A673 (cell line): ENCODE measurements around the gene SLC19A1. TPM values are rescaled to one million over a fixed set of nuclear protein-coding genes. Genes with fewer than 3 reads are reported as not detected.

Source experiments
- BruUV-seq: library from RNA; stranded (reverse); fragments of 400-500 nt; replicated peaks from 2 replicates; lab custom pipeline; 2021; lab: Mats Ljungman, UMichigan
- CTCF ChIA-PET: fragments of 300-600 bp; sonication (Branson Sonifier 250); formaldehyde crosslinking; loops from one replicate; lab custom pipeline; 2022; ENCODE audit warnings: antibody characterized with exemption; lab: Charles Lee
- POLR2A ChIA-PET: fragments of 300-600 bp; sonication (Branson Sonifier 250); formaldehyde crosslinking; loops from one replicate; lab custom pipeline; 2022; ENCODE audit warnings: antibody characterized with exemption; ENCODE audit not compliant: low non-redundant PET; lab: Charles Lee
- DNase-seq: peaks from one replicate; pipeline ENCODE4 v3.0.0-alpha.2; 2015; ENCODE audit warnings: low spot score
- H3K27ac ChIP-seq: fragments of 200-600 bp; sonication (generic); 2 replicates; pipeline ENCODE4 v1.5.1; 2016; ENCODE audit warnings: mixed run types, low read depth, mild to moderate bottlenecking, mixed read lengths, antibody characterized with exemption, low read length; ENCODE audit not compliant: poor library complexity, severe bottlenecking
- H3K27me3 ChIP-seq: fragments of 200-600 bp; sonication (generic); replicated peaks from 2 replicates; pipeline ENCODE4 v1.6.1; 2017; ENCODE audit warnings: mixed run types, low read depth, mild to moderate bottlenecking, mixed read lengths, antibody characterized with exemption, low read length; ENCODE audit not compliant: insufficient read depth, poor library complexity
- H3K36me3 ChIP-seq: fragments of 200-600 bp; sonication (generic); 2 replicates; pipeline ENCODE4 v1.6.1; 2016; ENCODE audit warnings: mixed run types, mild to moderate bottlenecking, mixed read lengths, antibody characterized with exemption, low read length; ENCODE audit not compliant: insufficient read depth, poor library complexity, severe bottlenecking
- H3K4me1 ChIP-seq: fragments of 200-600 bp; sonication (generic); 2 replicates; pipeline ENCODE4 v1.6.1; 2017; ENCODE audit warnings: mixed run types, mild to moderate bottlenecking, mixed read lengths, antibody characterized with exemption, low read length; ENCODE audit not compliant: insufficient read depth, poor library complexity, severe bottlenecking
- H3K4me3 ChIP-seq: fragments of 200-600 bp; sonication (generic); 2 replicates; pipeline ENCODE4 v1.5.1; 2016; ENCODE audit warnings: low read depth, mixed run types, mild to moderate bottlenecking, mixed read lengths, low read length; ENCODE audit not compliant: poor library complexity, severe bottlenecking
- H3K9me3 ChIP-seq: fragments of 200-600 bp; sonication (generic); 2 replicates; pipeline ENCODE4 v1.6.1; 2016; ENCODE audit warnings: mixed run types, low read depth, mild to moderate bottlenecking, mixed read lengths, antibody characterized with exemption, low read length; ENCODE audit not compliant: poor library complexity, severe bottlenecking
- CTCF ChIP-seq: fragments of 300-800, 200-600 bp; sonication (generic); conservative IDR thresholded peaks from 2 replicates; pipeline ENCODE4 v1.5.1; 2017; ENCODE audit warnings: low read depth, mild to moderate bottlenecking, antibody characterized with exemption, low read length, moderate library complexity, mixed read lengths
- EZH2 ChIP-seq: fragments of 200-600 bp; sonication (generic); IDR thresholded peaks from 2 replicates; pipeline ENCODE4 v1.6.1; 2017; ENCODE audit warnings: borderline replicate concordance, low read depth, mild to moderate bottlenecking, mixed read lengths, antibody characterized with exemption, low read length; ENCODE audit not compliant: poor library complexity, severe bottlenecking
- intact Hi-C: fragments of 100-400 bp; cut with micrococcal nuclease; formaldehyde crosslinking; loops from one replicate; pipeline ENCODE4 v1.10.0; 2022; ENCODE audit not compliant: unreplicated experiment
- total RNA-seq: library from RNA; stranded (reverse); gene quantifications from 2 replicates; pipeline ENCODE4 v1.2.3, GENCODE V29; 2021

Gene SLC19A1
- total RNA-seq, 1 experiment from 2014 or later = 72.1 TPM

GRCh38 chr21:45510466-45510955 is 31.7 kb downstream of the SLC19A1 start:
- H3K27me3 ChIP-seq = no peaks in the 10 kb centered on the region
- ChIA-PET CTCF (no interaction called here), POLR2A (no interaction called here)
- BruUV-seq = no TSS peak
- no peak for DNase-seq
- H3K4me1 ChIP-seq = no peaks in the 10 kb centered on the region
- peaks cover 11% of the 10 kb centered on the region for H3K36me3 ChIP-seq
- no peak overlapping the region for H3K4me3 ChIP-seq
- intact Hi-C loops = no loop called here
- no peaks in the 10 kb centered on the region for H3K9me3 ChIP-seq
- no peak overlapping the region for H3K27ac ChIP-seq
- TF ChIP-seq CTCF (no peak), EZH2 (no peak)

- CTCF ChIA-PET = no interaction called here
- intact Hi-C loops = no loop called here
- POLR2A ChIA-PET = no interaction called here
- TF ChIP-seq EZH2 (no peak), CTCF (no peak)
- Histone ChIP-seq H3K27ac (no peak overlapping the region), H3K4me3 (no peak overlapping the region), H3K36me3 (peaks cover 8% of the 10 kb centered on the region), H3K9me3 (no peaks in the 10 kb centered on the region), H3K27me3 (no peaks in the 10 kb centered on the region), H3K4me1 (no peaks in the 10 kb centered on the region)
- no peak for DNase-seq
- BruUV-seq = no TSS peak
Measured at GRCh38 chr21:45509566-45510465, 32.4 kb downstream of the SLC19A1 start.

DNA sequence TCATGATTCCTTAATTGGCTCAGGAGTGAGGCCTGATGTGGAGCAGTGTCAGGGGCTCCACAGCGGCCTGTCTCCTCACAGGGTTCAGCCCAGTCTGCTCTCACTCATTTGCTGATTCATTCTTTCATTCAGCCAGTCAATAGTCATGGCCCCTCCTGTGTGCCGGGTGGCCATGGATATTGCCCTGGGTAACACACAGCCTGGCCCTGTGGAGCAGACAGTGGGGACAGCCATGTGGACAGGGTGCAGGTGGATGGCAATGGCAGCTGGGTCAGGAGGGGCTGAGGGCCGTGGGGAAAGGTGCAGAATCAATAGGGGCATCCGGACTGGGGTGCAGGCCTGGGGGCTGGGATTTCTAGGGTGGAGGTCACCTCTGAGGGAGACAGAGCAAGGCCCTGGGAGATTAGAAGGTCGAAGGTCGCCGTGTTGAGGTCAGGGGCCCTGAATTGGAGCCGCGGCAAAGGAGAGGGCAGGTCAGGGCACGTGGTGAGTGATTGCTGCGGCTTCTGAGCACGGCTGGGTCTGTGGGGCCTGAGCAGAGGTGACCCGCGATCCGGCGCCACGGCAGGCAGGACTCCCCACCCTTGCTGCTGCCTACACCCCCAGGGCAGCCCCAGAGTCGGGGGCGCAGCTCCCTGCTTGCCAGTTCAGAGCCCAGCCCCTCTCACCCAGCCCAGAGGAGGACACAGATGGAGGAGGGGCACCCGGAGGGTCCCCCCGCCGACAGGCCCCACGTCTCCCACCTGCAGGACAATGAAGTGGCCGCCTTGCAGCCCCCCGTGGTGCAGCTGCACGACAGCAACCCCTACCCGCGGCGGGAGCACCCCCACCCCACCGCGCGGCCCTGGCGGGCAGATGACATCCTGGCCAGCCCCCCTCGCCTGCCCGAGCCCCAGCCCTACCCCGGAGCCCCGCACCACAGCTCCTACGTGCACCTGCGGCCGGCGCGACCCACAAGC is 33.4 kb downstream of the SLC19A1 start:
- H3K36me3 ChIP-seq = peaks cover 3% of the 10 kb centered on the region
- DNase-seq = no peak
- H3K27me3 ChIP-seq = no peaks in the 10 kb centered on the region
- TF ChIP-seq CTCF (no peak), EZH2 (no peak)
- no peaks in the 10 kb centered on the region for H3K4me1 ChIP-seq
- POLR2A ChIA-PET = no interaction called here
- CTCF ChIA-PET = no interaction called here
- H3K27ac ChIP-seq = no peak overlapping the region
- BruUV-seq = no TSS peak
- intact Hi-C loops = no loop called here
- no peaks in the 10 kb centered on the region for H3K9me3 ChIP-seq
- no peak overlapping the region for H3K4me3 ChIP-seq
